ENCODE data around the gene PLCB1. TPM values are rescaled to one million over a fixed set of nuclear protein-coding genes. Genes with fewer than 3 reads are reported as not detected.

PLCB1 gene
- polyA plus RNA-seq, 1 experiment = 13.5 TPM

GRCh38 chr20:8209061-8209460 is 77.0 kb downstream of the PLCB1 start:
- H3K4me3 ChIP-seq (ENCODE audit: low read depth, low read length) = no peak overlapping the region
- no peak for TF ChIP-seq CTCF (IDR thresholded peaks at IDR 0.05; ENCODE audit: insufficient read depth, low read depth, low read length)
- DNase-seq (ENCODE audit: low read depth) = no peak
- no peaks in the 10 kb centered on the region for H3K27me3 ChIP-seq (ENCODE audit: control insufficient read depth, insufficient read depth, low read length)
- no peaks in the 10 kb centered on the region for H3K36me3 ChIP-seq (ENCODE audit: control insufficient read depth, insufficient read depth, low read length)
- ChIA-PET CTCF (no interaction called here), POLR2A (no interaction called here)

- CTCF ChIA-PET = no interaction called here
- POLR2A ChIA-PET = no interaction called here
- no peak for TF ChIP-seq CTCF (IDR thresholded peaks at IDR 0.05; ENCODE audit: insufficient read depth, low read depth, low read length)
Observed at GRCh38 chr20:8210749-8211148, 78.7 kb downstream of the PLCB1 start.

GRCh38 chr20:8212286-8212685 is 80.2 kb downstream of the PLCB1 start:
- CTCF ChIA-PET = interaction anchor here (1.4 kb wide), 1 partner anchor 22 kb away, joined by 3 read pairs; no protein-coding TSS in a partner anchor
- H3K27me3 ChIP-seq (ENCODE audit: control insufficient read depth, insufficient read depth, low read length) = no peaks in the 10 kb centered on the region
- no peaks in the 10 kb centered on the region for H3K36me3 ChIP-seq (ENCODE audit: control insufficient read depth, insufficient read depth, low read length)
- DNase-seq (ENCODE audit: low read depth) = no peak
- H3K4me3 ChIP-seq (ENCODE audit: low read depth, low read length) = no peak overlapping the region
- TF ChIP-seq CTCF (IDR thresholded peaks at IDR 0.05; ENCODE audit: insufficient read depth, low read depth, low read length) = no peak
- POLR2A ChIA-PET = no interaction called here

More at GRCh38 chr20:8210749-8211148, 78.7 kb downstream of the PLCB1 start:
- H3K4me3 ChIP-seq (ENCODE audit: low read depth, low read length) = no peak overlapping the region
- DNase-seq (ENCODE audit: low read depth) = no peak
- no peaks in the 10 kb centered on the region for H3K36me3 ChIP-seq (ENCODE audit: control insufficient read depth, insufficient read depth, low read length)
- no peaks in the 10 kb centered on the region for H3K27me3 ChIP-seq (ENCODE audit: control insufficient read depth, insufficient read depth, low read length)

GRCh38 chr20:8213270-8213669 is 81.2 kb downstream of the PLCB1 start:
- H3K4me3 ChIP-seq (ENCODE audit: low read depth, low read length) = no peak overlapping the region
- H3K36me3 ChIP-seq (ENCODE audit: control insufficient read depth, insufficient read depth, low read length) = no peaks in the 10 kb centered on the region
- TF ChIP-seq CTCF (IDR thresholded peaks at IDR 0.05; ENCODE audit: insufficient read depth, low read depth, low read length) = no peak
- ChIA-PET CTCF (interaction anchor here (0.8 to 1.4 kb wide), 2 partner anchors 22 to 30 kb away, joined by 3 read pairs; no protein-coding TSS in a partner anchor), POLR2A (no interaction called here)
- H3K27me3 ChIP-seq (ENCODE audit: control insufficient read depth, insufficient read depth, low read length) = no peaks in the 10 kb centered on the region
- no peak for DNase-seq (ENCODE audit: low read depth)

GRCh38 chr20:8213831-8214587 is 81.9 kb downstream of the PLCB1 start:
- ChIA-PET CTCF (no interaction called here), POLR2A (no interaction called here)
- Histone ChIP-seq H3K36me3 (ENCODE audit: control insufficient read depth, insufficient read depth, low read length) (no peaks in the 10 kb centered on the region), H3K27me3 (ENCODE audit: control insufficient read depth, insufficient read depth, low read length) (no peaks in the 10 kb centered on the region), H3K4me3 (ENCODE audit: low read depth, low read length) (no peak overlapping the region)
- TF ChIP-seq CTCF (IDR thresholded peaks at IDR 0.05; ENCODE audit: insufficient read depth, low read depth, low read length) = no peak
- no peak for DNase-seq (ENCODE audit: low read depth)

Data from BJ (cell line).